GM20431 (cell line): Measurements from ENCODE around the gene GABRG3.

Experiments used
- in situ Hi-C: fragments of 300-500 bp; cut with MseI, MboI; formaldehyde crosslinking; loops from one replicate; pipeline ENCODE4 v1.15.0; 2020; ENCODE audit warnings: low sequenced_read_pairs; ENCODE audit not compliant: unreplicated experiment

Gene GABRG3

DNA sequence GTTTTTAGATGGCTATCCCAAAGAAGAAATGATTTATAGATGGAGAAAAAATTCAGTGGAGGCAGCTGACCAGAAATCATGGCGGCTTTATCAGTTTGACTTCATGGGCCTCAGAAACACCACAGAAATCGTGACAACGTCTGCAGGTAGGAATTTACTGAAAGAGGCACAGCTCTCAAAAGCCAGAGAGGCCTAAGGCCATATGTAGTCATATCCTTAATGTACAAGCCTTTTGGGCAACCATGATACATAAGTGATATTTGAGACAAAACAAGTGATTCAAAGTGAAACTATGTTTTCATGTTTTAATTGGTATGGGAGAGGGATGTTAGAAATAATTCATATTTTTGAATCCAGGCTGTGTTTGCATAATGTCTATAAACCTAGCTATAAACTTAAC, 509.7 kb downstream of the GABRG3 start:
- in situ Hi-C loops = no loop called here

DNA sequence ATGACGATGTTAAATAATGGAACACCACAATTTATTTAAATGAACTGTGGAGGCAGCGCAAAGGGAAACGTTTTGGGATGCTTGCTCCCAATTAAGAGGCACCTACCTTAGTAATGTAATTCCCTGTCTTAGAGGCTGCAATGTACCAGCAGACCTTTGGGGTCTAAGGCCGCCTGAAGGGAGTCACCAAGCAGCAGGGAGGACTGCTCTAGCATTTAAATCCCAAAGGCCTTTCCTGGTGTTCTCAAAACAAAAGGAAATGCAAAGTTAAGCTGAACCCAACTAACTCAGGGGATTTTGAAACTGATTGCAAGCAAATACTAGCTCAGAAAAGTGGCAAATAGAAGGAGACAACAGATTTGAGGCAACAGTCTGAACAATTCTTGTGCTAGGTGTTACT, 510.8 kb downstream of the GABRG3 start:
- in situ Hi-C loops = no loop called here

DNA sequence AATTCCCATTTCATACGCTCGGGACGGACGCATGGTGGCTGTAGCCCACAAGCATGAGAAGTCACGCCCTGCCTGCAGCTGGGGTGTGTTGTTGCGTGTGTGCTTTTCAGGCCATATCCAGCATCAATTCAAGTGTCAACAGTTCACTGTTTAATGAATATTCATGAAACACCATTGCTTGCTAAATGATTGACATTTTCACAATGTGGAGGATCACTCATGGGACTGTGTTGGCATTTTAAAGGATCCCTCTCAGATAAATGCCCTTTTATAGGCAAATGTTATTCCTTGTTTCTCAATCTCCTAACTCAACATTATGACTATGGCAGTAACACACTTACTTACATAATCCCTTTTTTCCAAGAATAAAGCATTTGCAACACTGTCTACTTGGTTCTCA, 511.3 kb downstream of the GABRG3 start:
- in situ Hi-C loops = no loop called here

DNA sequence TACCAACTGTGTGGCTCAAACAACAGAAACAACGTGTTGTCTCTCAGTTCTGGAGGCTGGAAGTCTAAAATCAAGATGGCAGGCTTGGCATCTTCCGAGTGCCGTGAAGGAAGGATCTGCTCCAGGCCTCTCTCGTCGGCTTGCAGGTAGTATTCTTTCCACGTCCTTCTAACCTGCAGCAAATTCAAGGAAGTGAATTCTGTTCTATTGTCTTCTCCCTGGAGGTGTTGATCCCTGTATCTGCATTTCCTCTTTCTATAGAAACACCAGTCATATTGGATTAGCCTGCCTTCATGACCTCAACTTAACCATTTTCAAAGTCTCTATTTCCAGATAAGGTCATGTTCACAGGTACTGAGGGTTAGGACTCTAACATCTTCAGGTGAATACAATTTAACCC, 512.1 kb downstream of the GABRG3 start:
- in situ Hi-C loops = no loop called here

DNA sequence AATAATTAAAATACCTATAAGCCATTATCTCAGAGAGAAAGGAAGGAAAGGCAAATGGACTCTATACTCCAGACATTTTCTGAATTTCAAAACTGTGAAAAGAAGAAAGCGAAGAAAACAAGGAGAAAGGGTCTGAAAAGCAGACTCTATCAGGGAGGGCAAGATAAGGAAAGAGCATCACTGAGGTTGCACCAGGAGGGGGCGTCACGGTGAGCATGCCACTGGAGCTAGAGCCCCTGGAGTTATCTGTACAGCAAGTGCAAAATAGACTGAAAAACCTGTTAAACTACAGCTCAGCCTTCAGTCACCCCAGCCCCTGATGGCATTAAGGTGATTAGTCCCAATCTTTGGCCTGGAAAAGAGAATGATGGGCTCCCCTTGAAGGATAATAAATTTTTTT, 514.3 kb downstream of the GABRG3 start:
- in situ Hi-C loops = no loop called here

DNA sequence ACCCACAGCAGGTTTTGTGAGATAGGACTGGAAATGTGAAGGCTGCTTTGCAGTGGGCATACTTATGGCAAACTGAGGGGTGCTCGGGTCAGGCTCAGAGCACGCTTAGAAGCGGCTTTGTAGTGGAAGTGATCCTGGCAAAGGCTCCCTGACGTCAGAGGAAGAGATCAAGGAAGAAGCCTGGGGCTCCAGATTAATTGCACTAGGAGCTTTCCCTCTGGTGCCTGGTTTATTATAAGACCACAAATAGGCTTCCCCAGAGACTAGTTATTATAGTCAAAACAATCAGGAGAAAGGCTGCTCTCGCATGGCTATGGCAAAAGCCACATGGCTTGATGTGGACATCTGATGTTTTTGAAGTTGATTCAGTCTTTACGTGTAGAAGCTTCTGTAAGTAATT, 515.1 kb downstream of the GABRG3 start:
- in situ Hi-C loops = no loop called here

DNA sequence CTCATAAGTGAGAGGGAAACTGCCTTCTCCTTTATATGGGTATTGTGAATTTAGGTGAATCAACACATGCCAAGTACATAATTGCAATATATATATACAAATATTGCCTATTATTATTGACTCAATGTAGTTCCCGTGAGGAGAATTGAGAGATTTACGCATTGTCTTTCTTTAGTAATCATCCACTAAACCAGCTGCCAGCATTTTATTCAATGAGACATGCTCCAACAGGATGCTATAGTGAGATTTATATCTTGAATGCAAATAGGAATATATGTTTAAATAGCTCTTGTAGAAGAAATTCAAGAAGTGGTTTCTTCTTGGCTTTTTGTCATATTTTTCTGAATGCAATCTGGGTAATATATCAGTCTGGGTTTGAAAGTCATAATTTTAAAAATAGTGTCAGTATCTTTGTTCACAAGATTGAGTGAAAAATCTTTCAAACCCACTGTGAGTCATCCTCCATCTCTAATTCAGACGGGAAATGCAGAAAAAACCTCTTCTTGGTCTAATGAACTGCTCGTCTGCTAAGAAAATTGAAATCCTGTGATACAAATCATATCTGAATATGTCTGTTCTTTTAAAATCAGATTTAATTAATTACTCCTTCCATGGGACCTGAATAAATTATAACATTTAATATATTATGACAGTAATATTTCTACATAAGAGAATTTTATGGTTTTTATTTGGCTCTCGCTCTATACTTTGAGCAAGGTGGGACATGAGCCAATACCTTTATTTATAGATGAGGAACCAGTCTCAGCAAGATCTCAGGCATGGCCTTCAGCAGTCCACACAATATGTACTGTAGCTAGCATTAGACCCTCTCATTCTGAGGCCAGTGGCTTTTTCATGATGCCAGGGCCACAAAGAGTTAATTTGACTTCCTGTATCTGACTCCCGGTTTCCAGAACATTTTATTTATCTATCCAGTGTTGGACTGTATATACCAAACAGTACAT, 516.0 kb downstream of the GABRG3 start:
- in situ Hi-C loops = no loop called here

DNA sequence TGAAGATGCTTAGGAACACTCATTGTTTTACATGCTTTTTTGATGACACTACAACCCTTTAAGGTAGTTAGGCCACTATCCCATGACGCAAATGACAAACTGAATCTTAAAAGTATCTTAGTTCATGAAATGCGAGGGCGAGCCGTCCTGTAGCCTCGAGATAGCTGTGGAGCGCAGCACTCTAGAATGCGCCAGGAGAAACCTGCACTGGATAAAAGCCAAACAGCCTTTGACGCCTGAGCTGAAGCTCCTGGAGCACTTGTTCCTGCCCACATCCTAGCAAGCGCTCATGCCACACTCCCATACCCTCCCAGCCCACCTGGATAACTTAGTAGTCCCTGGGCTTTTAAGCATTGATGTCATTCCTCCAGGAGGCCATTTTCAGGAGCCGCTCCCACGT, 516.9 kb downstream of the GABRG3 start:
- in situ Hi-C loops = no loop called here

DNA sequence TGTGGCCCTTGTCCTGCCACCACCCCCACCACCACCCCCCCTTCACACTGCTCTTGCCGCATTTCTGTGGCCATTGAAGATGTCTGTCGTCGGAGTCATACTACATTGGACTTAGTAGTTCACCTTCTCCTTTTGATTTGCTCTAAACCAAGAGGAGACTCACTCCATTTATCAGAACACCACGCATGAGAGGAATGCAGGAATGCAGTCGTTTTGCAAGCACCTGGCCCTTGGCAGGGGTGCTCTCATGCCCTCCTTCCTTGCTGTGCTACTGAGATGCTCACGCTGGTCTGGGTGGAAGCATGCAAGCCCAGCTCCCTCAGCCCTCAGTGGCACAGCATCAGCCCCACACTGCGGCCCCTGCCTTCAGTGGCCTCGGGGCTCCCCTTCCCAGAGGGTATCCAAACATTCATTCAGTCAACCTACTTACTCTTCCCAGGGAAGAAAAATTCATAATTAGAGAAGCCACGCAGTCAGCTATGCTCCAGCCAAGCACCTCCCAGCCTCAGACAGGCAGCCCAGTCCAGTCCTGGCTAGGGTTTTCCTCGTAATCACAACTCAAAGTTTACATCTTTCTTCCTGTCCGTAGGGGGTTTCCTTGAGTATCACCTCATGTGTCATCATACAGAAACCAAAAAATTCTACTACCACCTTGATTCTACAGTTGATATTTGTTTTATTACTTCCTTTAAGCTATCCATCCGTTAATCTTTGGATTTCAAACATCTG, 520.0 kb downstream of the GABRG3 start:
- in situ Hi-C loops = no loop called here

DNA sequence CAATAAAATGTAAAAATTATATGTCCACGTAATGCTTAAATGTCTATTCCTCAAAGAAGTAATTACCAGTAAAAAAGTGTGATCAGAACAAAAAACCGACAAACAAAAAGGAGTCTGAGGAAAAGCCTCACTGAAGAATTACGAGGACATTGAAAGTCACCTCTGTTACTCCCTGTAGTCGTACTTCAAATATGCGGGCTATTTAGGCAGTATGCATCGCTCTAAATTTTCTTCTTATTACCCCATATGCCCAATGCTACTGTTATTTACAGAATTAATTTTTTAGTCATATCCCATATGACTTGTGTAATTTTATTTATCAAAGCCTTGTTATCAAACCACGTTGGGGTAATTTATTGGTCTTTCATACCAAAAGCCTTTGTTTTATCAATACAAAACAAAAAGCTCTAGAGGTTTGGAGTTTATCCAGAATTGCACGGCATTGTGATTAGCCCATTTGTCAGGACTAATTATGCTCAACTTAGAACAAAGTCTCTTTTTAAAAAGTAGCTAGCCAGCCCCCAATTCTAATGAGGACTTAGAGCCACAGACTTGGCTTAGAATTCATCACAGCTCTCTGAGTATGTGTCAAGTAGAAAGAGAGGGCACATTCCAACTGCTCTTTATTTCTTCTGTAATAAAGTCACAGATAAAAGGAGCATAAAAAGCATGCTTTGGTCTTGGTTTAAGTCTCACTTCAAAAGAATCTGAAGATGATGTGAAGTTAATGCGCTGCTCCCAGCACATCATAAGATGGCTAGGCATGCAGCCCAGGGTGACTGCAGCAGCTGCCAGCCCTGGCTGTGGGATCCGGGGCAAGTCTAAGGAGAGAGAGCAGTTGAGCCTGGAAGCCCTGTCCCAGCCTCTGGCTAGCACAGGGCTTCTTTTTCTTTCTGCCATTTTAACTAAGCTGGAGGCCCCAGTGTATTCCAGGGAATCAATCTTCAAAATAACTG, 521.0 kb downstream of the GABRG3 start:
- in situ Hi-C loops = no loop called here

DNA sequence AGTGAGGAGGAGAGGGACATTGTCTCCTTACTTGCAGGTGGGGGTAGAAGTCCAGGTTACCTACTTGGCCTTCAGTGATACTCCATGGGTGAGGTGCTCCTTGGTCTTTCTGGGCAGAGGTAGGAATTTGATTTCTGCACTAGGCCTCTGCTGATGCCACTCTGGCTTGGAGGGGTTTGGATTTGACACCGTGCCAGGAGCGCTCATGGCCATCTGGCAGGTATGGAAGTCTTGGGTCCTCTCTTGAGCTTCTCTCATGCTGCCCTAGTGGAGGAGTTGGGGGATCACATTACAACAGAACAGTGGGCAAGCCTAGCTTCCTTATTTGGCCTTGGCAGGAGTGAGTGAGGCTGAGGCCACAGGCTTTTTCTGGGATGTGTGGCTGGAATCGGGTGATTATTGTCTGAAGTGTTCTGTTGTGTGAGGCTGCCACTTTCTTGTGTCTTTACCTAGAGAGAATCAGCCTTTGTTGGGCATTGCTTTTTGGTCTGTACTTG, 525.0 kb downstream of the GABRG3 start:
- in situ Hi-C loops = no loop called here

DNA sequence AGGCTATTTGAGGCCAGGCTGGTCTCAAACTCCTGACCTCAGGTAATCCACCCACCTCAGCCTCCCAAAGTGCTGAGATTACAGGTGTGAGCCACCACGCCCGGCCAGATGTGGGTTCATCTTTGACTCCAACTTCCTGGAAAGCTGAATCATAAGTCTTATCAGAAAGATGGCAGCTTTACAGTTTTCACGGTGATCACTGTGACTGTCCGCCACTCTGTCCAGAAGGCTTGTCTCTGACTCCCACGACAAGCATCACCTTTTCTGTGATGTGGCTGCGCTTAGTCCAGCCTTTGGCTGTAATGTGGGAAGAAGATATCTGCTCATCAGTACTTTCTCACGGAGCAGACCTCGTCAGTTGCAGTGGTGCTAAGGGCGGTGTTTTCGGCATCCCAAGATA, 527.7 kb downstream of the GABRG3 start:
- in situ Hi-C loops = no loop called here

DNA sequence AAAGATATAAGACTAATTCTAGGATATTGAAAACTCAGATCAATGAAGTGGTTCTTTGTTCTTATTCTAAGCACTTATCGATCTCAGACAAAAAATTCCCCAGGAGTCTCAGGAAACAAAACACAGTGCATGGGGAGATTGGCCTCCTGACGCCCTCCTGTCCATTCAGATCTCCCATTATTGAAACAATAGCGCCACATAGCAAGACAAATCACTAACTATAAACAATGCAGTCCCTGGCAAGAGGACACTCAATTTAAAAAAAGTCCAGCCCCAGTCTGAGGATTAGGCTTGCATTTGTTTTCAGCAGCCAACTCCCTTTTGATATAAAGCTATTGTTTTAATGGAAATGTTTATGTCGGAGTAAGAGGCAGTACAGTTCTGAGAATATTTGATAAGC, 528.2 kb downstream of the GABRG3 start:
- in situ Hi-C loops = no loop called here

DNA sequence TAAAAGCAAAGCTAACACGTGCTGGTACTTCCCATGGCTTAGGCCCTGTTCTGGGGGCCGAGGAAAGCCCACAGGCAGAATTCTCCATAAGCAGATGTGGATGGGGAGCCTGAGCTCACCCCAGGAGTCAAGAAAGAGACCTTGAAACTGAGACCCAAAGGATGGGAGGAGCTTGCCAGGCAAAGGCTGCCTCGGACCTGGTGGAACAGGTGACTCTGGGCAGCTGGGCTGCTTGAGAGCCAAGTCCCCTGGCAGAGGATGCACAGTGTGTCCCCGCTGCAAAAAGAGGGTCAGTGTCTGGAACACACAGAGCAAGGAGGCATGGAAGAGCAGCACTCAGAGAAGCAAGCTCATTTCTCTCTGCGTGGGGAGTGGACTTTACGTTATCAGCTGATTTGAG, 528.7 kb downstream of the GABRG3 start:
- in situ Hi-C loops = no loop called here

DNA sequence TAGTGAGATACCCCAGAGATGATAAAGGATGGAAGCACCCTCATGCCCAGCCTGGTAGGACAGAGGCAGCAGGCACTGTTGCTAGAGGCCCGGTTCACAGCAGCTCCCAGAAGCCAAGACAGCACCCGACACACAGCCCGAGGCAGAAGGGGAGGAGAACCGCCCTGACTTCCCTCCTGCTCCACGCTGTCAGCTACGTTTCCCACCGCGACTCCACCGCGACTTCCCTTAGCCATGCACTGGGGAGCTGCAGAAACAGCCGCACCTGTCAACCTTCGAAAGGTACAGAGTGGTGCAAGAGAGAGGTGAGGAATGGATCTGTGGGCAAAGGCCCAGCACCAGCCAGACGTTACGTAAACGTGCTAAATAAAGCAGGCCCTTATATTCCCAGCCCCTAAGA, 529.2 kb downstream of the GABRG3 start:
- in situ Hi-C loops = no loop called here

DNA sequence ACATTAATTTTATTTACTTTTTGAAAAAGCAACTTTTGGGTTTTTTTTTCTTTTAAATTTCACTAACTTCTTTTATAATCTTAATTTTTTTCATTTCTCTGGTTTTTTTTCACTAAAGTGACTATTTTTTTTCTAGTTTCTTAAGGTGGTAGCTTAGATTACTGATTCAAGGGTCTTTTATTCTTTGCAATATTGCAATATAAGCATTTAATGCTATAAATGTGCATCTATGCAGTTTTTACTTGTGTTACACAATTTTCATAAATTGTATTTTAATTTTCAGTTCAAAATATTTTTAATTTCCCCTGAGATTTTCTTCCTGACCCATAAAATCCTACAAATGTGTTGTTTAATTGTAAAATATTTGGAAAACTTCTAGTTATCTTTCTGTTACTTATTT, 535.8 kb downstream of the GABRG3 start:
- in situ Hi-C loops = no loop called here

DNA sequence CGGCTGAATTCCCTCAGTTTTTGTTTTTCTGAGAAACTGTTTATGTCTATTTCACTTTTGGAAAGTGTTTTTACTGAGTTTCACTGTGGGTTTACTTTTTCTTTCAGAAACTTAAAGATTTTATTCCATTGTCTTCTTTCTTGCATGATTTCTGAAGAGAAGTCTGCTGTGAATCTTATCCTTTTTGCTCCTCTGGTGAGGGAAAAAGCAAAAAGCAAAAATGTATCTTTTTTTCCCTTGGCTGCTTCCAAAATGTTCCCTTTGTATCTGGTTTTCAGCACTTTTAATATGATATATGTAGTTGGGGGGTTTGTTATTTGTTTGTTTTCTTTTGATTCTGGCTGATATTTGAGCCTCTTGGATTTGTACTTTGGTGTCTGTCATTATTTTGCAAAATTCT, 538.0 kb downstream of the GABRG3 start:
- in situ Hi-C loops = no loop called here

DNA sequence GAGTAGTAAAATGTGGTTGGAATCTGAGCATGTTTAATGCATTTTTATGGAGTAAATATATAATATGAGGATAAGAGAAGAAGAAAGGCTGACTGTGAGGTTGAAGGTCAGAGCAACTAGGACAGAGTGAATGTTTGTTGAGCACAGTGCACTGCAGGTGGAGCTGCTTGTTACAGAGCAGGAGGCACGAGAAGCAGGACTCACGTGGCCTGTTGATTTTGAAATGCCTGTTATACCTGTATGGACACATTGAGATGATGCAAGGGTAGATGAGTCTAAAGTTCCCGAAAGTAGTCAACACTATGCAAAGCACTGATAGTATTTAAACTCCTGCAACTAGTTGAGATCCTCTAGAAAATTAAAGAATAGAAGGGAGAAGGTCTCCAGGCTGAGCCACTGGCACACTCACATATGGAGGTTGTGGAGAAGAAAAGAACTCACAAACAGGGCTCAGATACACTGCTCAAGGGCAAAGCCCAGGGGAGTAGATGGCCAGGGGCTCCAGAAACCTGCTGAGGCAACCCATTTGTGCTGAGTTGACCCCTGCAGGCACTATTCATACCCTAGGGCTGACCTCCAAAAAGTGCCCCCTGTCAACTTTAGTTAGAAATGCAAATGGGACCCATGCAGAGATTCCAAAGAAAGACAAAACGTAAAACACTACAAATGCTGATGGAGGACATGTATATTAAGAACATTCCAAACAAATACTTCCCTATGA, 541.5 kb downstream of the GABRG3 start:
- in situ Hi-C loops = no loop called here

DNA sequence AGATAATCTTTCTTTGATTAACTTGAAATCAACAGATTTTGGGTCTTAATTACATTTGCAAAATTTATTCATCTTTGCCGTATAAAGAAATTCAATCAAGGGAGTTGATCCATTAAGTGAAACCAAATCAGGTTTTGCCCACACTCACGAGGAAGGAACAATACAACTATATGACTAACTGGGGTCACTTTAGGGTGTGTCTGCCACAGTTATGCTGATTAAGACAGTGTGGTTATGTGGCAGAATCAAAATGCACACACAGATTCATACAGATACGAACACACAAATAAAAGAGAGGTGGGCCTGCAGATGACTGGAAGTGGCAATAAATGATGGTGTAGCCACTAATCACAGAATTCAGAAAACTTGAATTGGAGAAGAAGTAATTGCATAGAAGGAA, 543.5 kb downstream of the GABRG3 start:
- in situ Hi-C loops = no loop called here
